ENCODE data around the gene NCEH1. TPM values are rescaled to one million over a fixed set of nuclear protein-coding genes. Genes with fewer than 3 reads are reported as not detected.

Gene NCEH1
- total and polyA plus RNA-seq, 2 experiments from 2014 or later, result 1.8 to 4.9 TPM

- H3K36me3 ChIP-seq (ENCODE audit: insufficient read depth), result no peaks in the 10 kb centered on the region
- peaks cover 20% of the 10 kb centered on the region for H3K4me1 Mint-ChIP-seq
- ATAC-seq (no peak), DNase-seq (ENCODE audit: low spot score) (no peak)
- TF ChIP-seq ZNF331 (CRISPR knock-in tag; IDR thresholded peaks at IDR 0.05; ENCODE audit: low read depth), result no peak
- no peak for TF ChIP-seq NANOG (IDR thresholded peaks at IDR 0.05; ENCODE audit: borderline replicate concordance)
- no peak for TF ChIP-seq EZH2phosphoT487 (IDR thresholded peaks at IDR 0.05; ENCODE audit: unreplicated experiment)
- TF ChIP-seq ZNF462 (CRISPR knock-in tag; IDR thresholded peaks at IDR 0.05), result no peak
- no peak for TF ChIP-seq EZH2 (IDR thresholded peaks at IDR 0.05; ENCODE audit: low read depth, unreplicated experiment)
- no peak for TF ChIP-seq CTCF (conservative IDR thresholded peaks at IDR 0.05; ENCODE audit: low read depth in 2 of 2)
- TF ChIP-seq STAT1 (IDR thresholded peaks at IDR 0.05; ENCODE audit: unreplicated experiment), result no peak
- TF ChIP-seq ZNF114 (CRISPR knock-in tag; IDR thresholded peaks at IDR 0.05), result no peak
- no peak for TF ChIP-seq JUNB (IDR thresholded peaks at IDR 0.05; ENCODE audit: unreplicated experiment)
- H3K4me3 ChIP-seq, result no peak overlapping the region
- no peak overlapping the region for H3K4me2 ChIP-seq
- no peaks in the 10 kb centered on the region for H3F3A ChIP-seq (replicated peaks; ENCODE audit: low read depth)
- H3K79me2 ChIP-seq (replicated peaks; ENCODE audit: insufficient read depth), result peaks cover 4% of the 10 kb centered on the region; the same call in 1 of the 2 replicates
- no peaks in the 10 kb centered on the region for H3K9me2 ChIP-seq (ENCODE audit: insufficient read depth)
- H2AFZ ChIP-seq, result no peak overlapping the region
- H3K27me3 ChIP-seq (ENCODE audit: insufficient read depth), result no peaks in the 10 kb centered on the region
- H3K36me3 Mint-ChIP-seq (ENCODE audit: low read depth), result no peaks in the 10 kb centered on the region
- 0 out of 2 replicates have a peak, but pooled peaks cover 3% of the 10 kb centered on the region for H4K20me1 ChIP-seq (replicated peaks; ENCODE audit: insufficient read depth)
- no peak overlapping the region for H3K4me3 Mint-ChIP-seq
- H3K9me3 Mint-ChIP-seq, result no peaks in the 10 kb centered on the region
- no peak overlapping the region for H3K27ac Mint-ChIP-seq
- H3K27ac ChIP-seq (ENCODE audit: low read depth), result no peak overlapping the region
- peaks cover 11% of the 10 kb centered on the region for H3K4me1 ChIP-seq (ENCODE audit: insufficient read depth)
- peaks cover 3% of the 10 kb centered on the region for H3K27me3 Mint-ChIP-seq (ENCODE audit: insufficient read depth, low read depth, poor library complexity)
Measured at GRCh38 chr3:172700936-172701455, 9.9 kb downstream of the NCEH1 start.
